Lower leg skin (tissue), 3 donors: Measurements from ENCODE around the gene TCP11.

Source experiments
- POLR2A ChIP-seq, 2 donors: fragments of 450-650 bp; IDR thresholded peaks; one replicate each; pipeline ENCODE4 v1.6.1; 2016 to 2017; ENCODE audit warnings: antibody characterized with exemption in 2 of 2, mild to moderate bottlenecking in 1 of 2, moderate library complexity in 1 of 2
- TF ChIP-seq, protein P1 (sequence below), 3 donors: fragments of 450-650 bp; IDR thresholded peaks; one replicate each; pipeline ENCODE4 v1.5.1; 2016; ENCODE audit warnings: antibody characterized with exemption in 3 of 3, mild to moderate bottlenecking in 3 of 3, moderate library complexity in 2 of 3

DNA sequence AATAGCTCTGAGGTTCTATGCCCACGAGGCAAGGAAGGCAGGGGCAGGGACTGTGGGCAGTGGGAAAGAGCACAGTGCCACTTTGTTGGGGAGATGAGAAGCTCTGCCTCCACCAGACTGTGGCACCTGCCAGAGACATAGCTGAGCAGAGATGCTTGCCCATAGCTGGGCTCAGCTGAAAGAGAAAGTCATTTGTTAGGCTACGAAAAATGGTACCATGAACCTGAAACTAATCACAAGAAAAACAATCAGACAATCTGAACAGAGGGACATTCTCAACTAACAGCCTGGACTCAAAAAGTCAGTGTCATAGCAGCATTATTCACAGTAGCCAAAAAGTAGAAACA, 32.9 kb upstream of the TCP11 start:
- TF ChIP-seq, protein P1, sequence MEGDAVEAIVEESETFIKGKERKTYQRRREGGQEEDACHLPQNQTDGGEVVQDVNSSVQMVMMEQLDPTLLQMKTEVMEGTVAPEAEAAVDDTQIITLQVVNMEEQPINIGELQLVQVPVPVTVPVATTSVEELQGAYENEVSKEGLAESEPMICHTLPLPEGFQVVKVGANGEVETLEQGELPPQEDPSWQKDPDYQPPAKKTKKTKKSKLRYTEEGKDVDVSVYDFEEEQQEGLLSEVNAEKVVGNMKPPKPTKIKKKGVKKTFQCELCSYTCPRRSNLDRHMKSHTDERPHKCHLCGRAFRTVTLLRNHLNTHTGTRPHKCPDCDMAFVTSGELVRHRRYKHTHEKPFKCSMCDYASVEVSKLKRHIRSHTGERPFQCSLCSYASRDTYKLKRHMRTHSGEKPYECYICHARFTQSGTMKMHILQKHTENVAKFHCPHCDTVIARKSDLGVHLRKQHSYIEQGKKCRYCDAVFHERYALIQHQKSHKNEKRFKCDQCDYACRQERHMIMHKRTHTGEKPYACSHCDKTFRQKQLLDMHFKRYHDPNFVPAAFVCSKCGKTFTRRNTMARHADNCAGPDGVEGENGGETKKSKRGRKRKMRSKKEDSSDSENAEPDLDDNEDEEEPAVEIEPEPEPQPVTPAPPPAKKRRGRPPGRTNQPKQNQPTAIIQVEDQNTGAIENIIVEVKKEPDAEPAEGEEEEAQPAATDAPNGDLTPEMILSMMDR (IDR thresholded peaks at IDR 0.05): no peak
- no peak for TF ChIP-seq POLR2A (IDR thresholded peaks at IDR 0.05)
